ENCODE measurements around the gene WDR91.

DNA sequence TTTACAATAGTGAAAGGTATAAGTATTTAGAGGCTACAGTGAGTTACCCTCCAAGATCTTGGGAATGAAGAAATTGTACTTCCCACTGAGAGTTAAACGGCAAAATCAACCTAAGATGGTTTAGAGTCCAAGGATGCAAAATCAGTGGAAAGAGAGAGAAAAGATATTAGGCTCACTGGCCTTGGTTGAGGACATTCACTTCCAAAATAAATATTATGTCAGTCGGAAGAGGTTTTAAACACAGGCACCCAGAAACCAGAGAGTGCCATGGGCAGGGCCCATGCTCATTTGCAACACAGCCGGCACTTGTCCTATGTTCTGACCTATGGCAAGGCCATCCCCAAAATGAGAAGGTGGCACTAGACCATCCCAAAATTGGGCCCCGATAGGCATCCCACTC, 3.9 kb upstream of the WDR91 start:
- TF ChIP-seq, protein P1, sequence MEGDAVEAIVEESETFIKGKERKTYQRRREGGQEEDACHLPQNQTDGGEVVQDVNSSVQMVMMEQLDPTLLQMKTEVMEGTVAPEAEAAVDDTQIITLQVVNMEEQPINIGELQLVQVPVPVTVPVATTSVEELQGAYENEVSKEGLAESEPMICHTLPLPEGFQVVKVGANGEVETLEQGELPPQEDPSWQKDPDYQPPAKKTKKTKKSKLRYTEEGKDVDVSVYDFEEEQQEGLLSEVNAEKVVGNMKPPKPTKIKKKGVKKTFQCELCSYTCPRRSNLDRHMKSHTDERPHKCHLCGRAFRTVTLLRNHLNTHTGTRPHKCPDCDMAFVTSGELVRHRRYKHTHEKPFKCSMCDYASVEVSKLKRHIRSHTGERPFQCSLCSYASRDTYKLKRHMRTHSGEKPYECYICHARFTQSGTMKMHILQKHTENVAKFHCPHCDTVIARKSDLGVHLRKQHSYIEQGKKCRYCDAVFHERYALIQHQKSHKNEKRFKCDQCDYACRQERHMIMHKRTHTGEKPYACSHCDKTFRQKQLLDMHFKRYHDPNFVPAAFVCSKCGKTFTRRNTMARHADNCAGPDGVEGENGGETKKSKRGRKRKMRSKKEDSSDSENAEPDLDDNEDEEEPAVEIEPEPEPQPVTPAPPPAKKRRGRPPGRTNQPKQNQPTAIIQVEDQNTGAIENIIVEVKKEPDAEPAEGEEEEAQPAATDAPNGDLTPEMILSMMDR (conservative IDR thresholded peaks at IDR 0.05 in 1 of 2, IDR thresholded peaks at IDR 0.05 in 1 of 2; ENCODE audit: low read depth in 1 of 2, low read length in 2 of 2), result no peak
- no peak for TF ChIP-seq EZH2 (IDR thresholded peaks at IDR 0.05; ENCODE audit: low read length, missing control alignments)
